HUES6 (cell line): Measurements from ENCODE around the gene ATG5.

Experiments used
- H3K27ac ChIP-seq: 2 replicates; pipeline ENCODE4 v1.7.0; 2013; ENCODE audit warnings: low read depth, mild to moderate bottlenecking, low read length, inconsistent platforms
- H3K27me3 ChIP-seq: 2 replicates; pipeline ENCODE4 v1.6.1; 2013; ENCODE audit warnings: low read length; ENCODE audit not compliant: control insufficient read depth, insufficient read depth
- H3K36me3 ChIP-seq: 2 replicates; pipeline ENCODE4 v1.6.1; 2013; ENCODE audit warnings: low read length; ENCODE audit not compliant: control insufficient read depth, insufficient read depth
- H3K4me1 ChIP-seq: 2 replicates; pipeline ENCODE4 v1.6.1; 2013; ENCODE audit warnings: low read length; ENCODE audit not compliant: control insufficient read depth, insufficient read depth
- H3K4me3 ChIP-seq: 2 replicates; pipeline ENCODE4 v1.5.1; 2013; ENCODE audit warnings: low read depth, low read length
- H3K9ac ChIP-seq: one replicate; pipeline ENCODE4 v1.6.1; 2013; ENCODE audit warnings: mild to moderate bottlenecking, low read length
- H3K9me3 ChIP-seq: 2 replicates; pipeline ENCODE4 v1.6.1; 2013; ENCODE audit warnings: low read depth, low read length; ENCODE audit not compliant: control insufficient read depth, insufficient read depth

ATG5 gene

GRCh38 chr6:106138151-106138550 lies 187.4 kb downstream of the ATG5 start:
- no peaks in the 10 kb centered on the region for H3K27me3 ChIP-seq
- peaks cover 14% of the 10 kb centered on the region; the same call in 1 of the 2 replicates for H3K4me1 ChIP-seq
- H3K9me3 ChIP-seq, result no peaks in the 10 kb centered on the region
- no peak overlapping the region for H3K4me3 ChIP-seq
- H3K36me3 ChIP-seq, result no peaks in the 10 kb centered on the region
- H3K9ac ChIP-seq, result no peak overlapping the region
- H3K27ac ChIP-seq, result no peak overlapping the region

GRCh38 chr6:106136845-106137244 lies 188.7 kb downstream of the ATG5 start:
- Histone ChIP-seq H3K9ac (no peak overlapping the region), H3K4me1 (peaks cover 9% of the 10 kb centered on the region; the same call in 1 of the 2 replicates), H3K4me3 (no peak overlapping the region), H3K27ac (no peak overlapping the region), H3K36me3 (no peaks in the 10 kb centered on the region), H3K27me3 (no peaks in the 10 kb centered on the region), H3K9me3 (no peaks in the 10 kb centered on the region)

- no peak overlapping the region for H3K27ac ChIP-seq
- no peaks in the 10 kb centered on the region for H3K9me3 ChIP-seq
- H3K4me1 ChIP-seq, result peaks cover 7% of the 10 kb centered on the region; the same call in 1 of the 2 replicates
- H3K9ac ChIP-seq, result no peak overlapping the region
- no peaks in the 10 kb centered on the region for H3K27me3 ChIP-seq
- no peak overlapping the region for H3K4me3 ChIP-seq
- no peaks in the 10 kb centered on the region for H3K36me3 ChIP-seq
Observed at GRCh38 chr6:106135911-106136571, 189.5 kb downstream of the ATG5 start.

- Histone ChIP-seq H3K4me3 (no peak overlapping the region), H3K9me3 (no peaks in the 10 kb centered on the region), H3K4me1 (peaks cover 7% of the 10 kb centered on the region; the same call in 1 of the 2 replicates), H3K36me3 (no peaks in the 10 kb centered on the region), H3K9ac (no peak overlapping the region), H3K27me3 (no peaks in the 10 kb centered on the region), H3K27ac (no peak overlapping the region)
Observed at GRCh38 chr6:106134906-106135634, 190.5 kb downstream of the ATG5 start.
